ENCODE measurements around the gene OXNAD1.

DNA sequence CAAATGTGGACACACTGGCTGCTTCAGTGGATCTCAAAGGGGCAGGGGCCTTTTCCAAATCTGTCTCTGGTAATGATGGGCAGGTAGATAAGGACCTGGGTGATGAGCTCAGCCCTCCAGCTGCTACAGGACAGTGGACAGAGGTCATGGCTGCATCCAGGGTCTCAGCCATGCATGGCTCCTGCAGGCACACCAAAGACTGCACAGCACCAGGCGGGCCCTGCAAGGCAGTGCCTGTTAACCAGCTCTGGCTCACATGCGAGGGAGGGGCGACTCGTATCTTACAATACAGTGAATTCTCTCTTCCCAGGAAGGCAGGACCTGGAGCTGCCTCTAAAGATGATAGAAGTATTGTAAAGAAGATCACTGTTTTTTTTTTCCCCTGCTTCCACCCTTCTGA is 58.7 kb downstream of the OXNAD1 start:
- TF ChIP-seq, protein P1, sequence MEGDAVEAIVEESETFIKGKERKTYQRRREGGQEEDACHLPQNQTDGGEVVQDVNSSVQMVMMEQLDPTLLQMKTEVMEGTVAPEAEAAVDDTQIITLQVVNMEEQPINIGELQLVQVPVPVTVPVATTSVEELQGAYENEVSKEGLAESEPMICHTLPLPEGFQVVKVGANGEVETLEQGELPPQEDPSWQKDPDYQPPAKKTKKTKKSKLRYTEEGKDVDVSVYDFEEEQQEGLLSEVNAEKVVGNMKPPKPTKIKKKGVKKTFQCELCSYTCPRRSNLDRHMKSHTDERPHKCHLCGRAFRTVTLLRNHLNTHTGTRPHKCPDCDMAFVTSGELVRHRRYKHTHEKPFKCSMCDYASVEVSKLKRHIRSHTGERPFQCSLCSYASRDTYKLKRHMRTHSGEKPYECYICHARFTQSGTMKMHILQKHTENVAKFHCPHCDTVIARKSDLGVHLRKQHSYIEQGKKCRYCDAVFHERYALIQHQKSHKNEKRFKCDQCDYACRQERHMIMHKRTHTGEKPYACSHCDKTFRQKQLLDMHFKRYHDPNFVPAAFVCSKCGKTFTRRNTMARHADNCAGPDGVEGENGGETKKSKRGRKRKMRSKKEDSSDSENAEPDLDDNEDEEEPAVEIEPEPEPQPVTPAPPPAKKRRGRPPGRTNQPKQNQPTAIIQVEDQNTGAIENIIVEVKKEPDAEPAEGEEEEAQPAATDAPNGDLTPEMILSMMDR (conservative IDR thresholded peaks at IDR 0.05; ENCODE audit: low read length) = no peak
- TF ChIP-seq EZH2phosphoT487 (IDR thresholded peaks at IDR 0.05; ENCODE audit: borderline replicate concordance) = no peak
